ENCODE measurements around the gene CLEC6A.
"Not testable (repeated sequence)": the region's sequence is repeated elsewhere in the genome, so short reads cannot be mapped to it uniquely, and the experiment has no call there.

Gene CLEC6A

GRCh38 chr12:8455727-8456360, at the start of gene CLEC6A:
TSS of gene CLEC6A (plus strand) at chr12:8455962. CDS start at chr12:8456112, 150 bp downstream.
- no peak for DNase-seq

GRCh38 chr12:8419576-8419975, 36.2 kb upstream of the CLEC6A start:
- not testable (repeated sequence) for DNase-seq

DNA sequence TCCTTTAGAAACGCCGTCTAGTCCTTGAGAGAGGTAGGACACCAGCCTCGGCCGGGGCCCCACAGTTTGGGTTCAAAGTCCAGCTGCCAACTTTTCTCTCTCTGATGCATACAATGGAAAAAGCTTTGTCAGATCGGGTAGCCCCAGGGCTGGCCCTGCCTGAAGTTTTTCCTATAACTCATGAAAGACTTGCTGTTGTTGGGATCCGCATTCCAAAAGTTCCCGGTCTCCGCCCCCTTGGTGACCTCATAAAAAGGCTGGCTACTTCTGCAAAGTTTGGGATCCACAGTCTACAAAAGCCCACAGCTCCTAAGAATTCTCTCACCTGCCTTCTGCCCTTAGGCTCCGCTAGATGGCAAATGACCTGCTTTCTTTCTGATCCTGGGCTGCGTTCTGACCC, 35.3 kb upstream of the CLEC6A start:
- DNase-seq, result no peak

- not testable (repeated sequence) for DNase-seq
These were observed 11.1 kb upstream of the CLEC6A start for GRCh38 chr12:8444536-8445278.

- no peak for DNase-seq
These were observed 10.0 kb upstream of the CLEC6A start for GRCh38 chr12:8445731-8446130.

DNA sequence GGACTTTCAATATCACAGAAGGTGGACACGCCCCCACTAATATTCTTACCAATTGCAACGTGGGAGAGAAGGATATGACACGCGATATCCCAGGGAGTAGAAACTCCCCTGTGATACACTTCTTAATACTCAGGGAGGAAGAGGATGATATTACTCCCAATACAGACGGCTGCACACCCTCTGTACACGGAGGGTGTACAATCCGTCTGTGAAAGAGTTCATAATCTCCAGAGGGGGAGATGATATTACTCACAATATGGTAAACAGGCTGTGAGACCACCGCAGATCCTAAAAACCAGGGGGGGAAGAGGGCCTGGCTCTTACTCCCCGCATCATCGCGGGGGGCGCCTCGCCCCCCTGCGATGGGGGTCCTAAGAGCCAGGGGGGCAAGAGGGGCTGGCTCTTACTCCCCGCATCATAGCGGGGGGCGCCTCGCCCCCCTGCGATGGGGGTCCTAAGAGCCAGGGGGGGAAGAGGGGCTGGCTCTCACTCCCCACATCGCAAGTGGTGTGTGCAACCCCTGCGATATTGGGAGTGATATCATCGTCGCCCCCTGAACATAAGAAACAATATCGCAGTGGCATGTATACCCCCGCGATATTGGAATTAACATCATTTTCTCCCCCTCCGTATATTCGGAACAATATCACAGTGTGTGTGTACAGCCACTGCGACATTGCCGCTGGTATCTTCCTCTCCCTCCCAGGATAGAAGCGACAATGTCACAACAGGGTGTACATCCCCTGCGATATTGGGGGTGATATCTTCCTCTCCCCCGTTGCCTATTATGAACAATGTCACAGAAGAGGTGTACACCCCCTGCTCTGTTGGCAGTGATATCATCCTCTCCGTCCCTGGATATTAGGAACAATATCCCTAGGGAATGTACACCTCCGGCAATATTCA, 8.9 kb upstream of the CLEC6A start:
- no peak for DNase-seq

DNA sequence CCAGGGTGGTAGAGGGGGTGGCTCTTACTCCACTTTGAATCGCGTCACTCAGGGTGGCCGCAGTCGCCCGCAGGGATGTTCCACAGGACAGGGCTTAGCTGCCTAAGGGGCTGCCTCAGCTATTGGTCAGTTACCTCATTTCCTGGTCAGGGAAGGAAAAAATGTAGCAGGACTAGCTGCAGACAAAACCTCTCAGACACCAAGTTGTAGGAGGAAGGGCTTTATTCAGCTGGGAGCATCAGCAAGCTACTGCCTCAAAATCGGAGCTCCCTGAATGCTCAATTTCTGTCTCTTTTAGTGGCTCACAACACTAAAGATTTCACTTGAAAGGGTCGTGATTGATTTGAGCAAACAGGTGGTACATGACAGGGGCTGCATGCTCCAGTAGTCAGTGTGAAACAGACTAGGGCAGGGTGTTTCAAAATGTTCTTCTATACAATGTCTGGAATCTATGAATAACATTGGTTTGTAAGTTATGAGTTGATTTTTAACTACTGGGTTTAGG, 6.4 kb upstream of the CLEC6A start:
- no peak for DNase-seq

DNA sequence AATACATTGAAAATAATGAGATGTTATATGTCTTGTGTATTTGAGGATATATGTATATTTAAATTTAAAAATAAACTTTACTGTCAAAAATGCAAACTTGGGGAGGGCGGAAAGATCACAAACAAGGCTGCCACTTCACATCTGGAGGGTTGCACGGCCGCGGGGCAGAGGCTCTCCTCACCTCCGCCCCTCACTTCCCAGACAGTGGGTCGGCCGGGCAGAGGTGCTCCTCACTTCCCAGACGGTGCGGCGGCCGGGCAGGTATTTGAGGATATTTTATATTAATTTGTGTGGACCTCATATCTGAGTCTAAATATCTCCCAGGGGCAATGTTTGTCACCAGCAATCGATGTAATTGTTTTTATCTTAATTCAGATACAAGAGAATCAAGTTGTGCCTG, 3.7 kb upstream of the CLEC6A start:
- no peak for DNase-seq

- DNase-seq, result no peak
These were observed 2.7 kb upstream of the CLEC6A start for GRCh38 chr12:8453021-8453513.

DNA sequence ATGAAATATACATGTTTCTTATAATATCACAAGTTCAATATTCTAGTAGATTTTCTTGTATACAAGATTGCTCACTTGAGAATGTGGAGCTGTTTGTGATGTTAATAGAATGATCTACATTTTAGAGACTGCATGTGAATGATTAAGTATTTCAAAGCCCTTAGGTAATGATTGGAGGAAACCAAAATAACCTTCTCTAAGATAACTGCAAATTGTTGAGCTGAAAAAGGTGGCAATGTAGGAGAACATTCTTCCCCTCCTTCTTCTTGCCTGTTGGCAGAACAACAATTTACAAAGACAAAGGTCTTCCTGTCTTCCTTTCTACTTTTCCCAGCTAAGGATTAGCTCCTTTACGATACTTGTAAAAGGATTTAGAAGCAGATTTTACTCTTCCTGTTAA, 2.0 kb upstream of the CLEC6A start:
- no peak for DNase-seq

DNA sequence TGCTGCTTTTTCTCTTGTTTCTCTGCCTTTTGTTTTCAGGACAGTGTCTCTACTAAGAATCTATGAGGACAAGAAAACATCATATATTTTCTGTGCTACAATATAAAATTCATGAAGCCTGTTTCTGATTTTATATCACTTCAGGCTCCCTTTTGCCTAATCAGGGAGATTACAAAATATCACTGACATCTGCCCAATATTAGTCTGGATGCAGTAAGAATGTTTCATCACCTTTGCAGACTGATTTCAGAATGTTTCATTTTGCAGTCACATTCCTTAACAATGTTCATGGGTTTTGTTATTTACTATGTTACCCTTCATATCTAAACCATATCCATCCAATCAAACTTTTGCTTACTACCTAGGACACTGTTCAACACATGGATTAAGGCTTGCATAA, 491 bp upstream of the CLEC6A start:
- DNase-seq, result no peak

DNA sequence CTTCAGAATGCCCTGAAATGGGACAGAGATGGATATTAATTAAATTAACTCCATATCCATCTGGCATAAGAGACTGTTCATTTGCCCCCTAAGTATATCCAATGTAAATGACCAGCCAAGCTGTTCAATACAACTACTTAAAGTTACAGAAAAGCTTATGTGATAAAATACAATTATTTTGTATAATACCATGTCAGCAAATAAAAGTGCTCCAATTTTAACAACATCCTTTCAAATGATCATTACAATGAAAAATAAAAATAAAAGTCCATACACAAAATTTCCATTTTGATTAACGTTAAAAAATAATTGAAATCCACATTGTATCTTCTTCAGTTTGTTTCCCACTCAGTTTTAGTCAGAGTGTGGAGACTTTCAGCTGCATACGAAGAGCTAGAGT, 5.7 kb downstream of the CLEC6A start:
- DNase-seq, result no peak

DNA sequence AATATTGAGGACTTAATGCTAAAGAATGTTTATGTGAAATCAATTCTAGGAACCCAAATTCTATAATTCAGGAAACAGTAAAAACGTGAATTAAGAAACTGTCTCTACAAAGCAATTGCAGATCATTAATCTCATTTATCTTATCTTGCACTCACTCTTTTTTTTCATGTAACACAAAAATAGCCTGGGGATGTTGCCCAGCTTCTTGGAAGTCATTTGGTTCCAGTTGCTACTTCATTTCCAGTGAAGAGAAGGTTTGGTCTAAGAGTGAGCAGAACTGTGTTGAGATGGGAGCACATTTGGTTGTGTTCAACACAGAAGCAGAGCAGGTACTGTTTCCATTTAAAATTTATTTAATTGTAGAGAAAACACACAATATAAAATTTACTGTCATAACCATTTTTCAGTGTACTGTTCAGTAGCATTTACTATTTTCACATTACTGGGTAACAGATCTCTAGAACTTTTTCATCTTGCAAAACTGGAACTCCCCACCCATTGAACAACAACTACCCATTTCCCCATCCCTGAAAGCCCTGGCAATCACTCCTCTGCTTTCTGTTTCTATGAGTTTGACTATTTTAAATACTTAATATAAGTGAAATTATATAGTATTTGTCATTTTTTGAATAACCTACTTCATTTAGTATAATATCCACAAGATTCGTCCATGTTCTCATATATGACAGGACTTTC, 9.7 kb downstream of the CLEC6A start:
- no peak for DNase-seq

GRCh38 chr12:8466241-8466640, 10.5 kb downstream of the CLEC6A start:
- no peak for DNase-seq

DNA sequence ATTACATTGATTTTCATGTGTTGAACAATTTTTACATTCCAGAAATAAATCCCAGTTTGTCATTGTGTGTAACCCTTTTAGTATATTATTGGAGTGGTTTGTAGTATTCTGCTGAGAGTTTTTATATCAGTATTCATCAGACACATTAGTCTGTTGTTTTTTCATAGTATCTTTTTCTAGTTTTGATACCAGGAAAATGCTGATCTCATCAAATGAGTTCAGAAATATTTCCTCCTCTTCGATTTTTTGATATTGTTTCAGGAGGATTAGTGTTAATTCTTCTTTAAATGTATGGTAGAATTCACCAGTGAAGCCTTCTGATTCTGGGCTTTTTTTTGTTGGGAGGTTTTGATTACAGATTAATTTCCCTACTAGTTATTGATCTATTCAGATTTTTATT, 15.3 kb downstream of the CLEC6A start:
- DNase-seq, result no peak

DNA sequence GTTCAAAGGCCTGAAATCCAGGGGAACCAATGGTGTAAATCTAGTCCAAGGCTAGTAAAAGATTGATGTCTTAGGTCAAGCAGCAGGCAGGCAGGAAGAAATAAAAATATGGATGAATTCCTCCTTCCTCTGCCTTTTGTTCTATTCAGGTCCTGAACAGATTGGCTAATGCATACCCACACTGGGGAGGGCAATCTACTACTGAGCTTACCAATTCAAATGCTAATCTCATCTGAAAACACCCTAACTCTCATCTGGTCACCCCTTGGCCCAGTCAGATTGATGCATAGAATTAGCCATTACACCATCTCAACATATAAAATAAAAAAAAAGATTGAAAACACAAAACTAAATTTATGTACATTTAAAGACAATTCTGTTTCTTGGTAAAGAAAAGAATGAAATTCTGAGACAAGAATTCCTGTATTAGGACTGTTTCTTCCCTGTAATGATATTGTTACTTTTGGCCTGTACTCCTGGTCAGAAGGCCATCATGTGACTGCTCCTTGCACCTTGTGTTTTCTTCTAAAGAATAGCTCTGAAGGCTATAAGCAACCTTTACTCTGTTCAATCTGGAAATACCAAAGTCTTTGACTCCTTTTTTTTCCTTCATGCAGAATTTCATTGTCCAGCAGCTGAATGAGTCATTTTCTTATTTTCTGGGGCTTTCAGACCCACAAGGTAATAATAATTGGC, 19.9 kb downstream of the CLEC6A start:
- no peak for DNase-seq

DNA sequence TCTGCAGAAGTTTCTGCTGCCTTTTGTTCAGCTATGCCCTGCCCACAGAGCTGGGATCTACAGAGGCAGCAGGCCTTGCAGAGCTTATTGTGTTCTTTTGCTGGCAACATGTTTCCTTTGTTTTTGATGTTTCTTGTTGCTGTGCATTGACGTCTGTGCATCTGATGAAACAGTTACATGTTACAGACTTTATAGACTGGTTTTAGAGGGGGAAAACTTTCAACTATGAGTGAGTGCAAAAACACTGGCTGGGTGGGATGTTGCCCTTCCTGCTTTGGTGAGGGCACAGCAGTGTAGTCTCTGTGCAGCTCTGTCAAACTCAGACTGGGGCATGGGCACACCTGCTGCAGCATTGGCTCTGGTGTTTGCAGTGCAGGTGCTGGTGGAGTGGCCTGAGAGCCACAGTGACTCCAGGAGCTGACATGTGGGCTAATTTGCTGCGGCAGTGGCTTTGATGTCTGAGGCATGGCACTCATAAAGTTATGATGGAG, 26.9 kb downstream of the CLEC6A start:
- DNase-seq, result no peak

- DNase-seq, result no peak
These were observed 27.3 kb downstream of the CLEC6A start for GRCh38 chr12:8483079-8483478.

- no peak for DNase-seq
These were observed 36.1 kb downstream of the CLEC6A start for GRCh38 chr12:8491646-8492530.

- DNase-seq, result no peak
These were observed 37.3 kb downstream of the CLEC6A start for GRCh38 chr12:8493084-8493483.

GRCh38 chr12:8495671-8496070, 39.9 kb downstream of the CLEC6A start:
- not testable (repeated sequence) for DNase-seq
